ENCODE data around the gene KCTD11. TPM values are rescaled to one million over a fixed set of nuclear protein-coding genes. Genes with fewer than 3 reads are reported as not detected.

KCTD11 gene
- total RNA-seq, 2 donors from 2014 or later, result 1.6 to 2.7 TPM

GRCh38 chr17:7382901-7383300 lies 30.9 kb downstream of the KCTD11 start:
- Mint-ChIP-seq H3K36me3 (ENCODE audit: low read depth) (peaks cover 6% of the 10 kb centered on the region), H3K27me3 (peaks cover 37% of the 10 kb centered on the region), H3K4me3 (no peak overlapping the region), H3K4me1 (peaks cover 16% of the 10 kb centered on the region), H3K27ac (no peak overlapping the region)
- ATAC-seq, result no peak
- no peak for DNase-seq
- no peaks in the 10 kb centered on the region for H3K9me3 ChIP-seq (ENCODE audit: control insufficient read depth, low read length, poor library complexity, severe bottlenecking)

GRCh38 chr17:7383371-7383741 lies 31.4 kb downstream of the KCTD11 start:
- DNase-seq, result no peak
- Mint-ChIP-seq H3K4me3 (peak overlapping the region; percentile 85), H3K27ac (no peak overlapping the region), H3K27me3 (peaks cover 35% of the 10 kb centered on the region), H3K36me3 (ENCODE audit: low read depth) (peaks cover 6% of the 10 kb centered on the region), H3K4me1 (peaks cover 16% of the 10 kb centered on the region)
- no peak for ATAC-seq
- H3K9me3 ChIP-seq (ENCODE audit: control insufficient read depth, low read length, poor library complexity, severe bottlenecking), result no peaks in the 10 kb centered on the region

GRCh38 chr17:7383742-7384488 lies 32.0 kb downstream of the KCTD11 start:
- H3K36me3 Mint-ChIP-seq (ENCODE audit: low read depth), result peaks cover 6% of the 10 kb centered on the region
- H3K9me3 ChIP-seq (ENCODE audit: control insufficient read depth, low read length, poor library complexity, severe bottlenecking), result no peaks in the 10 kb centered on the region
- peaks cover 35% of the 10 kb centered on the region for H3K27me3 Mint-ChIP-seq
- ATAC-seq (peak; percentile 97), DNase-seq (peak; percentile 66 to 76 (median 75))
- peak overlapping the region; percentile 85 for H3K4me3 Mint-ChIP-seq
- peak overlapping the region; percentile 86 for H3K27ac Mint-ChIP-seq
- peaks cover 16% of the 10 kb centered on the region for H3K4me1 Mint-ChIP-seq

GRCh38 chr17:7384489-7385081 lies 32.6 kb downstream of the KCTD11 start:
- ATAC-seq (no peak), DNase-seq (no peak)
- Mint-ChIP-seq H3K4me1 (peaks cover 16% of the 10 kb centered on the region), H3K27me3 (peaks cover 28% of the 10 kb centered on the region), H3K27ac (peak overlapping the region; percentile 86), H3K36me3 (ENCODE audit: low read depth) (peaks cover 6% of the 10 kb centered on the region), H3K4me3 (peak overlapping the region; percentile 85)
- H3K9me3 ChIP-seq (ENCODE audit: control insufficient read depth, low read length, poor library complexity, severe bottlenecking), result no peaks in the 10 kb centered on the region

GRCh38 chr17:7388856-7389255 lies 36.9 kb downstream of the KCTD11 start:
- H3K27ac Mint-ChIP-seq, result no peak overlapping the region
- peaks cover 5% of the 10 kb centered on the region for H3K36me3 Mint-ChIP-seq (ENCODE audit: low read depth)
- peaks cover 38% of the 10 kb centered on the region for H3K4me1 Mint-ChIP-seq
- H3K27me3 Mint-ChIP-seq, result no peaks in the 10 kb centered on the region
- DNase-seq (no peak), ATAC-seq (no peak)
- no peak overlapping the region for H3K4me3 Mint-ChIP-seq
- no peaks in the 10 kb centered on the region for H3K9me3 ChIP-seq (ENCODE audit: control insufficient read depth, low read length, poor library complexity, severe bottlenecking)

- Mint-ChIP-seq H3K4me1 (peaks cover 38% of the 10 kb centered on the region), H3K4me3 (no peak overlapping the region), H3K36me3 (ENCODE audit: low read depth) (peaks cover 5% of the 10 kb centered on the region), H3K27me3 (no peaks in the 10 kb centered on the region), H3K27ac (peak overlapping the region; percentile 43)
- DNase-seq, result no peak
- ATAC-seq, result no peak
- H3K9me3 ChIP-seq (ENCODE audit: control insufficient read depth, low read length, poor library complexity, severe bottlenecking), result no peaks in the 10 kb centered on the region
These were observed 38.3 kb downstream of the KCTD11 start for GRCh38 chr17:7389924-7390910.

GRCh38 chr17:7391307-7391706 lies 39.3 kb downstream of the KCTD11 start:
- H3K9me3 ChIP-seq (ENCODE audit: control insufficient read depth, low read length, poor library complexity, severe bottlenecking), result no peaks in the 10 kb centered on the region
- ATAC-seq, result no peak
- peaks cover 38% of the 10 kb centered on the region for H3K4me1 Mint-ChIP-seq
- H3K27ac Mint-ChIP-seq, result no peak overlapping the region
- no peak for DNase-seq
- H3K4me3 Mint-ChIP-seq, result peak overlapping the region; percentile 80
- H3K27me3 Mint-ChIP-seq, result no peaks in the 10 kb centered on the region
- H3K36me3 Mint-ChIP-seq (ENCODE audit: low read depth), result peaks cover 2% of the 10 kb centered on the region

- peaks cover 33% of the 10 kb centered on the region for H3K4me1 Mint-ChIP-seq
- H3K36me3 Mint-ChIP-seq (ENCODE audit: low read depth), result peaks cover 2% of the 10 kb centered on the region
- peak overlapping the region; percentile 95 for H3K4me3 Mint-ChIP-seq
- no peaks in the 10 kb centered on the region for H3K9me3 ChIP-seq (ENCODE audit: control insufficient read depth, low read length, poor library complexity, severe bottlenecking)
- no peak for ATAC-seq
- H3K27ac Mint-ChIP-seq, result peak overlapping the region; percentile 47
- no peak for DNase-seq
- no peaks in the 10 kb centered on the region for H3K27me3 Mint-ChIP-seq
These were observed 41.0 kb downstream of the KCTD11 start for GRCh38 chr17:7392696-7393612.

GRCh38 chr17:7393613-7394451 lies 41.9 kb downstream of the KCTD11 start:
- H3K4me1 Mint-ChIP-seq, result peaks cover 33% of the 10 kb centered on the region
- H3K9me3 ChIP-seq (ENCODE audit: control insufficient read depth, low read length, poor library complexity, severe bottlenecking), result no peaks in the 10 kb centered on the region
- peak overlapping the region; percentile 95 for H3K4me3 Mint-ChIP-seq
- ATAC-seq (peak; percentile 81), DNase-seq (peak; percentile 61 to 76 (median 68))
- H3K27ac Mint-ChIP-seq, result peak overlapping the region; percentile 93
- H3K36me3 Mint-ChIP-seq (ENCODE audit: low read depth), result peaks cover 2% of the 10 kb centered on the region
- no peaks in the 10 kb centered on the region for H3K27me3 Mint-ChIP-seq

GRCh38 chr17:7394452-7395191 lies 42.7 kb downstream of the KCTD11 start, which contains the start of gene PLSCR3:
Gene PLSCR3 (minus strand): TSS chr17:7394525. CDS start chr17:7394110, 415 bp downstream.
- peak; percentile 90 for ATAC-seq
- peak; percentile 79 to 84 (median 83) for DNase-seq
- no peaks in the 10 kb centered on the region for H3K9me3 ChIP-seq (ENCODE audit: control insufficient read depth, low read length, poor library complexity, severe bottlenecking)
- H3K36me3 Mint-ChIP-seq (ENCODE audit: low read depth), result peaks cover 2% of the 10 kb centered on the region
- peaks cover 33% of the 10 kb centered on the region for H3K4me1 Mint-ChIP-seq
- peak within 1 kb of the TSS; percentile 95 for H3K4me3 Mint-ChIP-seq
- peak within 1 kb of the TSS; percentile 93 for H3K27ac Mint-ChIP-seq
- H3K27me3 Mint-ChIP-seq, result no peaks in the 10 kb centered on the region

GRCh38 chr17:7396147-7396546 lies 44.2 kb downstream of the KCTD11 start:
- H3K9me3 ChIP-seq (ENCODE audit: control insufficient read depth, low read length, poor library complexity, severe bottlenecking), result no peaks in the 10 kb centered on the region
- DNase-seq (no peak), ATAC-seq (no peak)
- Mint-ChIP-seq H3K4me3 (no peak overlapping the region), H3K27ac (no peak overlapping the region), H3K4me1 (peaks cover 27% of the 10 kb centered on the region), H3K36me3 (ENCODE audit: low read depth) (peaks cover 2% of the 10 kb centered on the region), H3K27me3 (no peaks in the 10 kb centered on the region)

All from T-helper 17 cell (primary cell).